NOMO-1 treated with dmso at 0.1 percent for 144 hours (cell line): Measurements from ENCODE around the gene RNASET2.
"Not testable (repeated sequence)": the region's sequence is repeated elsewhere in the genome, so short reads cannot be mapped to it uniquely, and the experiment has no call there.

Experiments used
- DNase-seq: peaks from one replicate; lab custom pipeline; 2025; ENCODE audit not compliant: unreplicated experiment; lab: John Stamatoyannopoulos, UW

RNASET2 gene

DNA sequence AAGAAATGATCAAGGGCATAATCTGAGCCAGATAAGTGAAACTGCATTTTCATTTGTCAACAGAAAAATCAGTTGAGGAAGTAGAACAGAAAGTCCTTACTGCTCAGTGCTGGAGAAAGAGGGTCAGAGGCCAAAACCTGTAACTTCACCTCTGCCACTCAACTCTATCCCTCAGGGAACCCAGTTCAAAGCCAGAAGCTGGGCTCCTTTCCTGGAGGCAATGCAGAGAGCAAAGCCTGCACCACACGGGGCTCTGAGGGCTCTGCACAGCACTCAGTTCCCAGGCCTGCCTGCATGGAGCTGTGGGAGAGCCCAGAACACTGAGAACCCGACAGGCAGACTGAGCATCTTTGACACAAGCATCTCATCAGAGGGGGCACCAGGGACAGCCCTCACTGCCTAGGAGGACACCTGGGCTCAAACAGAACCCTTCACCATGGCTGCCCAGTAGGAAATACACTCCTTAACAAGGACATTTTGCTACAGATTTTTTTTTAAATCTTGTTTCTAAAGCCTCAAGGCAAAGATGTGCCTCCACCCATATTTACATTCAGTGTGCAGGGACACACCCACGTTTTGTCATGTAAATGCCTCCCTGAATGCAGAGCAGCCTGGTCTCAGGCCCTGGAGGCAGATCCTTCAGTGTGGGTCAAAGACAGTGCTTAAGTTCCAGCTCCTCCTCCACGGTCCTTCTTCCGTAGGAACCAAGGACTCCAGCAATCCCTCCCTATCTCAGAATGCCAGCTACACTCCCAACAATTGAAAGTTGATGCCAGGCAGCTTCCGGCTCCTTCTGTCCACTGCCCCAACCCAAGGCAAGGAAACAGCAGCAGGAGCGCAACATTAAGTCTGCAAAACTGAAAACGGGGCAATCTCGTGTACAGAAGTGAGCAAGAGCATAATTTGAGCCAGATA is 6.6 kb downstream of the RNASET2 start:
- DNase-seq, result no peak

DNA sequence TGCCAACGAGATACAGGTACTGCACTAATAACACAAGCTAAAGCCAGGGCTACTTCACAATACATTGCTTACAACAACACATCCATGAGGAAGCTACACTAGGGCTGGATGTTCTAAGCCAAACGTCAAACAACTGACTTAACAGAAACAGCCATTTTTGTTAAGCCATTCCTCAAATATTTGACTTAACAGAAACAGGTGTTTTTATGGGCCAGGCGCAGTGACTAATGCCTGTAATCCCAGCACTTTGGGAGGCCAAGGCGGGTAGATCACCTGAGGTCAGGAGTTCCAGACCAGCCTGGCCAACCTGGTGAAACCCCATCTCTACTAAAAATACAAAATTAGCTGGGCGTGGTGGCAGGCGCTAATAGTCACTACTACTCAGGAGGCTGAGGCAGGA is 7.6 kb downstream of the RNASET2 start:
- not testable (repeated sequence) for DNase-seq

DNA sequence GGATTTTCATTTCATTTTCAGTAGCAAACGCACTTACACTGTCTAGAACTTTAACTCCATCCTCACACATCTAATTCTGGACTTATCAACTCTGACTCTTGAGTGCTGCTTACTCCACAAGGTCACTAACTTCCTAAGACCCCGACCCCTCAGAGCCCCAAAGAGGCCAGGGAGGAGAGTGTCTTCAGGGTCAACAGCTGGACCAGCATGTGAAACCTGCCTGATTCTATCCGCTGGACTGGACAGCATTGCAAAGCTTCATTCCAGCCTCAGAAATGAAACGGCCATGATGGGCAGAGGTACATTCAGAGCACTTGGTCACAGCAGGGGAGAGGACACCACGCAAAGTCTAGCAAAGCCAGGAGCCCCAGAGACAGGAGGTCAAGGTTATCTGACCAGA is 9.1 kb downstream of the RNASET2 start:
- no peak for DNase-seq

DNA sequence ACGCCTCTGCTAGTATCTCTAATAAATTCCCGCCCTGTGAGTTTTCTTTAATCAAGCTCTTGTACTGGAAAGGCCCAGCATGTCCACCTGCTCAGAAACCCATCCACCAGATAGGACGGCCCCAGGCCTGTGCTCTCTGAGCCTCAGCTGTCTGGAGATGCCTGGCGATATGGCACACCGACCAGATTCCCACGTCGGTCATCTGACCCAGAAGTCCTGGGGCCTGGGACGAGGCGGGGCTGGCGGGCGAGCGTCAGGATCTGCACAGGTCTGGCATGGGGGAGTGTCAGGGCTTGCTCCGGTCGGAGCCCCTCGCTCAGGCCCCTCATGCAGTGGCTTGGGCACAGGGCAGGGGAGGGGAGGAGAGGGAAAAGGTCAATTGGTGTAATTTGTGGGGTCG is 10.2 kb downstream of the RNASET2 start:
- no peak for DNase-seq

DNA sequence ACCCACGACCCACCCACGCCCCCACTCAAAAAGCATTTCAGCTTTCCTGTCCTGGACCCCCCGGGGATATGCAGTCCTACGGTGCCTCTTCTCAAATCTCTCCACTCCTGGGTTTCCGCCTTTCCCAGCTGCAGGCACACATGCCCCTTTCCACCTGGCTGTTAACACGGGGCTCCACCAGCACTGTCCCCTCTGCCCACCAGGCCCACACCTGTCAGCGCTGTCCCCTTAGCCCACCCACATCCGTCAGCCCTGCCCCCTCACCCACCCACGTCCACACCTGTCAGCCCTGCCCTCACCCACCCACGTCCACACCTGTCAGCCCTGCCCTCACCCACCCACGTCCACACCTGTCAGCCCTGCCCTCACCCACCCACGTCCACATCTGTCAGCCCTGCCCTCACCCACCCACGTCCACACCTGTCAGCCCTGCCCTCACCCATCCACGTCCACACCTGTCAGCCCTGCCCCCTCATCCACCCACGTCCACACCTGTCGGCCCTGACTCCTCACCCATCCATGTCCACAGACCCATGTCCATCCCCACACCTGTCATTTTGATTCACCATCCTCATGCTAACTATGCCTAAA is 11.6 kb downstream of the RNASET2 start:
- DNase-seq, result no peak

DNA sequence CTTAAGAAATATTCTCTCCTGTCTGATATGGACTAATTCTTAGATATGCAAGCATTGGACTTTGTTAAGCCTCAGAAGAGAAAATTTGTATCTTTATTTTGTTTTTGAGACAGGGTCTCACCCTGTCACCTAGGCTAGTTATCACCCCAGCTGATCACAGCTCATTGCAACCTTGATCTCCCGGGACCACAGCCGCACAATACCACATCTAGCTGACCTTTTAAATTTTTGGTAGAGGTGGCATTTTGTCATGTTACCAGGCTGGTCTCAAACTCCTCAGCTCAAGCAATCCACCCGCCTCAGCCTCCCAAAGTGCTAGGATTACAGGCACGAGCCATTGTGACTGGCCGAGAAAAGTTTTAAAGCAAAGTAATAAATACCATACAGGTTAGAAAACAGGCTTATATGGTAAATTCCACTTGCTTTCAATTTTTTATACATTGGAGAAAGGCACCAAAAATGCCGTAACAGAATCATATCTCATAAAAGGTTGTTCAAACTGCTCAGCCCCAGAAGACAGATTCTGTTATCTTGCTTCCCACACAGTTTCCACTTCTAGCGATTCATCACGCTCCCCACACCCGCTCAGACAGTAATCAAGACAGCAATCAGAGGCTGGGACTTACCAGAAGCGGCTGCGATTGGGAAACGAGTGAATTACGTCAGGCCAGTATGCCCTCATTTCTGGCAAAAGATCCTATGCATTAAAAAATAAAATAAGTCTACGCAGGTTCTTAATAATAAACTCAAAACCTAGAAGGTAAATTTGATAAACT is 13.8 kb downstream of the RNASET2 start:
- no peak for DNase-seq

DNA sequence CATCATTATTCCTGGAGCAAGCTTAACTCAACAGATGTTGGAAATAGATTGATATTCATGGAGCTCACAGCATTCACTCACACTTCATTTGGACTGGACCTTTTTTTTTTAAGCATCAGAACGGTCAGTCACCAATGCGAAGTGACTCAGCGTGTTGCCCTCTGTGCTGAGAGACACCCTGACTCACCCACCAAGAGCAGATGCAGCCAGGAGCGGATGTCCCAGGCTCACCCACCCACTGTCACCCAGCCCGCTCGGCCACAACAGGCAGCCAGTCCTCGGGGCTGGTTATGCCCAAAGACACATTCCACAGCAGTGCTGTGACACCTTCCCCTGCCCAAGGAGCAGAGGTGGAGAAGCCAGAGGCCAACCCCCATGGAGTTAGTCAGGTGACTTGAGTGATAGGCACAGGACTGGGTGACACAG is 15.7 kb downstream of the RNASET2 start:
- no peak for DNase-seq

DNA sequence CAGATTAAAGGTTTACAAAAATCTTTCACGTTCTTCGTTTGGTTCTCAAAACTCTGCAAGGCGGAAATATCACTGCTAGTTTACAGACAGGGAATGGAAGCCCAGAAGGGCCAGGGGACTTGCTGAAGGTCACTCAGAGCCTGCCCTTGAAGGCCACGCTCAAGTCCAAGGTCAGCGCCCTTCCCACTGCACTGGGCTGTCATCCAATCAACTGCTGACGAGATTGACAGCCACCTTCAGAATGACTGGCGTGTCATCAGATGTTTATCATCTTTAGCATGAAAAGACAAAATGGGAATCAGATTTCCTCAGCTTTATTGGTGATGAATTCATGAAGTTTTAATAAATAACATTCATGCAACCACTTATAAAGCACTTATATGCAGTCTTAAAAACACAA is 16.5 kb downstream of the RNASET2 start:
- DNase-seq, result no peak

DNA sequence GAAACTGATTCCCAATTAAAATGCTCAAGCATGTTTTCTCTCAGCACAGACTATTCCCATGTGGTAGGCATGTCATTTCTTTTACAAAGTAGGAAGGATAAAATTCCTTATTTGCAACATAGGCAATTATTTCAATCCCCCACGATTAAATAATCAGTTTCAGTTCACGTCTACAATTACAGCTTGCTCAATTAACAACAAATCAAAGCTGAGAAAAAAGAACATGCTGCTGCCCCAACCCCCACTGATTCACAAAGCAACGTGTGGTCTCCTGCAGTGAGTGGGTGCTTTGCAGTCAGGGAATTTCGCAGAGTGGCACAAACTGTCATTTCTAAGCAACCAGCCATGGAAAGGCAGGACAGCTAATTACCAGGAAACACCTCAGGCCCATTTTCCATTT is 17.0 kb downstream of the RNASET2 start:
- no peak for DNase-seq

DNA sequence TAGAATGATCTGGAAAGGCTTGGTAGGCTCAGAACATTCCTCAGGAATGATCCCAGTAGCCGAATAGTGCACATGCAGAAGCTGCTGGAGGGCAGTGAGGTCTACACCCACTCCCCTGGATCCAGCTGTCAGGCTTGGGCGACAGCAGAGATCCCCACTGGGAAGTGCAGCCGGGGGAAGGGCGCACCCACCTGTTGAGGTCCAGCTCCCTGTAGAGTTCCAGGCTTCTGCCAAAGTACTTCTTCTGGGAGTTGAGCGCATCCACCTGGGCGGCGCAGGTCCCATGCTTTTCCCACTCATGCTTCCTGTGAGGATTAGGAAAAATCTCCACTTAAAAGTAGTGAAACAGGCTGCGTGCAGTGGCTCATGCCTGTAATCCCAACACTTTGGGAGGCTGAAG is 17.6 kb downstream of the RNASET2 start:
- no peak for DNase-seq

DNA sequence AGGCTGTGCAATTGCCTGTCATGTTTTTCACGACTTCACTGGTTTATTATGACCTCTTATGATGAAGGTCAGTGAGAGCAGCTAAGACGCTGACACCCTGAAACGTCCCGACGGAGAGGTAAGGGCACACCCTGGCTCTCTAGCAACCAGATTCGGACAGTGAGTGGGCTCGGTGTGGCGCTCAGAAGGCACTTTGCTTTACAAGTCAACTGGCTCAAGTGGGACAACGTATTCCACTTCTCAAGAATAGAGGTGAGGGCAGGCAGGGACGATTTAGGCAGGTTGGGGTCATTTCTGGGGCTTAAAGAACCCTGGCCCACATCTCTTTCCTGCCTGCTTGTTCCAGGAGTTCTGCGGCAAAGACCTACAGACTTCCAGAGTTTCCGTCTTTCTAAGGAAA is 18.2 kb downstream of the RNASET2 start:
- DNase-seq, result no peak

DNA sequence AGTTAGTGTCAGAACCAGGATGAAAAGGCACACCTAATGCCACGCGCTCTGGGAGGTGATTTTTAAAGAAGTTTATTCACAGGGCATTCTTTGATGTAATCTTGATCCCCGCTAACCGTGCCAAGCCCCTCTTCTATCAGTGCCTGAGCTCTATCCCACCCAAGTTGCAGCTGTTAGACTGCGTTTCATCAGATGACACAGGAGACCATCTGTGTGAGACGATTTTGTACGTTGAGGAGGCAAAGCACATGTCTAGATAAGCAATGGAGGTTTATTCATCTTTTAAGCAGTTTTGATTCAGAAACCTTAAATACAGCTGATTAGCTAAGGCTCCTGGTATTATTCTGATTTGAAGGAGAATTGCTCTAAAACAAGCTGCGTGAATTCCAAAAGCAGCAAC is 18.6 kb downstream of the RNASET2 start:
- DNase-seq, result no peak

DNA sequence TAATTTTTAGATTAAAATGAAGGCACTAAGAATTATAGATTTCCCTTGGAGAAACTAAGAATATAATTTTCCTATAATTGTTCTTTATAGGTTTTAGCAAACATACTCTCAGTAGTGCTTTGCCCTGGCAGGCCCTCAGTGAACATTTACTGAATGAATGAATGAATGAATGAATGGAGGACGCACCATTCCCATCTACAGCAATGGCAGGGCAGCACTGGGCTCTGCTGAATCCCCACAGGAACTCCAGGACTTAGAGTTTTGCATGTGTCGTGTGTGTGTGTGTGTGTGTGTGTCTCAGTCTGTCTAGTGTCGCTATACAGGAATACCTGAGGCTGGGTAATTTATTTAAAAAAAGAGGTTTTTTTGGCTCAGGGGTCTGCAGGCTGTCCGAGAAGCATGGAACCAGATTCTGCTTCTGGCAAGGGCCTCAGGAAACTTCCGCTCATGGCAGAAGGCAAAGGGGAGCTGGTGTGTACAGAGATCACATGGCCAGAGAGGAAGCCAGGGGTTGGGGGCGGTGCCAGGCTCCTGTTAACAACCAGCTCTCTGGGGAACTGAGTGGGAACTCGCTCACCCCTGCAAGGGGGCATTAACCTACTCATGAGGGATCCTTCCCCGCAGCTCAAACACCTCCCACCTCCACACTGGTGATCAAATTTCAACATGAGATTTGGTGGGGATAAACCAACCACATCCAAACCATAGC is 20.1 kb downstream of the RNASET2 start:
- no peak for DNase-seq

DNA sequence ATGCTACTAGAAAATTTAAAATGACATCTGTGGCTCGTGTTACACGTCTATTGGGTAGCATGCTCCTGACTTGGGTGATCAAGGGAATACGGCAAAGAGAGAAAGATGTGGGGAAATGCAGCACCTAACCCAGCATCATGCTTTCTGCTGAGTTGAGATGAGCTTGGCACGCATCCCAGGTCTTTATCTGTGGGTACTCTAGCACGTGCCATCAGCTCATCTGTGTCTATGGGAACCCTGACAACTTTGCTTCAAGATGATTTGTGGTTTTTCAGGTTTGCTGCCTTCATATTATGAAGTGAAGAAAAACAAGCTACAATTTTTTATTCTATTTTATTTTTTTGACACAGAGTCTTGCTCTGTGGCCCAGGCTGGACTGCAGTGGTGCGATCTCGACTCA is 21.0 kb downstream of the RNASET2 start:
- no peak for DNase-seq

DNA sequence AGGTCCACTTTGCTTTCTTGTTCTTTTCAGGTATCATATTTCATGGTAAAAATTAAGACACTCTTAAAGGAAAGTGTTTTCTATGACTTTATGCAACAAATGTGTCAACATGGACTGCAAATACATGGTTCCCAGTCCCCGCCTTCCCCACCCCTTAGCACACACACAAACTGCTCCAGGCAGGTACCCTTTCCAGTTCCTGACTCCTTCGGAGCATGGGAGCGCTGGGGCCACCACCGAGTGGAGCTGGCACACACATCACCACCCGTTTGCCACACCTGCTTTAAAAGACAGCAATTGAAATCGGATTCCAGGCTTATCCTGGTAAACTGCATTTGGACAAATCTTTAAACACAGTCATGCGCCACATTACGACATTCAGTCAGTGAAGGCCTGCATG is 22.2 kb downstream of the RNASET2 start:
- no peak for DNase-seq

DNA sequence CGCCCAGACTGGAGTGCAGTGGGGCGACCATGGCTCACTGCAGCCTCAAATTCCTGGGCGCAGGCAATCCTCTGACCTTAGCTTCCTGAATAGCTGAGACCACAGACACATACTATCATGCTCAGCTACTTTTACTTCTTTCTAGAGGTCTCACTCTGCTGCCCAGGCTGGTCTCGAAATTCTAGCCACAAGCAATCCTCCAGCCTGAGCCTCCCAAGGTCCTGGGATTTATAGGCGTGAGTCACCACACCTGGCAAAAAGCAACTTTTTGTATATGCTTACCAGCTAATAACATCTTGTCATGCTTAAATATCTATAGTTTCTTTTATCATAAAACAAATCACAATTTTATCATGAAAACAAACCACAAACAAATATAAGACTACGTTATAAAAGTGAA is 23.0 kb downstream of the RNASET2 start:
- no peak for DNase-seq

DNA sequence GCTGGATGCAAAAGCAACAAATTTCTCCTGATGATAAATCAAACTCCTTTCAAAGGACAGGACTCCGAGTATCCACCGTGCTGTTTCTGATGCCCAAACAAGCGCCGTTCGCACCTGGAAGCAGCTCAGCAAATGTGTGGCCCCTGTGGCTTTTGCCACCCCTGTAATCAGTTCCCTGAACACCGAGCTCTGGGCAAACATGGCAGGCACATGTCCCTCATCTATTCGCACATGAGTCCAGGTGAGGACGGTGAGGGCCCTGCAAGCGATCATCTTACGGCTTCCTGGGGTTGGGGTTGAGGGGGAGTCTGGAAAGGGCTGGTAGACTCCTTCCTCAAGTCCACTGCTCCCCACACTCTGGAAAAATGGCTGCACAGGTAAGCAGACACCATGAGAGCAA is 23.7 kb downstream of the RNASET2 start:
- no peak for DNase-seq

DNA sequence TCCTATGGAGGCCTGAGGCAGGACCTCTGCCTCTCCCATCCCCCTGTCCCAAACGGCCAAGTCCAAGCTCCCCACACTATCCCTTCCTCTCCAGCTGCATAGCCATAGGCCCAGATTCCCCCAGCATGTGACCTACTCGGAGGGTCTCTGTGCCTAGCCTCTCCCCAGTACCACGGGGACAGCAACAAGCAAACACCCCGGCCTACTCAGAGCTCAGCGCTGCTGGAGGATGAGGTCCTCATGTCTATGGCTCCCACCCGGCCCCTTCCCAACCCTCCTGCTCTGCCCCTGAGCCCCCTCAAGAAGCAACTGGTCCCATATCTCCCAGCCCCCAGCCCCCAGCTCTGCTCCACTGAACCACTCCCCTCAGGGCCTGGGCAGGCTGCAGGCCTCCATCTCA is 24.2 kb downstream of the RNASET2 start:
- DNase-seq, result no peak

DNA sequence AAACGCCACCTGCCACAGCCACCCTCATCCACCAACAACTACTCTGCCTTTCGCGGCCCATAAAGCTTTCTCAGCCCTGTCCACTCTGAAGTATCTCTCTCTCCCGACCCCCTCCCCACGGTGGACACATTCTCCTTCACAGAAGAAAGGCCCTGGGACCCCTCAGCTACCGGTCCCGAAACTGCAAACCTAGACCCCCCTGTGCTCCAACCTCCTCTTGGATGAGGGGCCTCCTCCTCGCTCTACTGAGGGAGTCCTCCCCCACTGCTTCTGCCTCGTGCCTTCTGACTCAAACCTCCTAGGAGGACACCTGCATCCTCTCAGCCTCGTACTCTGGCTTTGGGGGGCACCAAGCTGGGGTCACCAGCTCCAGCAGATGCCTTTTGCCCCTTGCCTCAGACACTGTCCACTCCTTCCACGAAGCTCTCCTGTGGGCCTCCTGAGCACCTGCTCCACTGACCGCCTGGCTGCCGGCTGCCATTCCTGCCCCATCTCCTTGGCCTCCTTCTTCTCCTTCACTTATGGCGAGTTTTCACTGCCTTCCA is 24.9 kb downstream of the RNASET2 start:
- DNase-seq, result no peak

DNA sequence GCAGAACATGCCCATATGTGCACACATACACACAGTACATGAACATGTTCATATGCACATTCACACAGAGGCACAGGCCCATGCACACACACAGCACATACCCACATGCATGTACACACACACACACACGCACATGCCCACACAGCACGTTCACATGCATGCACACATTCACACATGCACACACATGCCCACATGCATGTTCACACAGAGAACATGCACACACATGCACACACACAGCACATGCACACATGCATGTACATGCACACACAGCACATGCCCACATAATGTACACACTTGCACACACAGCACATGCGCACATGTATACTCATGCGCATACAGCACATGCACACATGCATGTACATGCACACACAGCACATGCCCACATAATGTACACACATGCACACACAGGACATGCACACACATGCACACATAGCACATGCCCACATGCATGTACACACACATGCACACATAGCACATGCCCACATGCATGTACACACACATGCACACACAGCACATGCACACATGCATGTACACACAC is 25.9 kb downstream of the RNASET2 start:
- no peak for DNase-seq
